ENCODE results near the gene PDE7B. TPM values are rescaled to one million over a fixed set of nuclear protein-coding genes. Genes with fewer than 3 reads are reported as not detected.

Gene PDE7B
- total RNA-seq, 2 experiments from 2014 or later, result 0.58 to 0.68 TPM

- TF ChIP-seq CTCF (IDR thresholded peaks at IDR 0.05), result no peak
- POLR2A ChIA-PET, result no interaction called here
- Mint-ChIP-seq H3K27me3 (peaks cover 6% of the 10 kb centered on the region), H3K4me3 (no peak overlapping the region), H3K36me3 (ENCODE audit: low read depth) (no peaks in the 10 kb centered on the region), H3K27ac (no peak overlapping the region), H3K9me3 (peaks cover 2% of the 10 kb centered on the region), H3K4me1 (ENCODE audit: low read depth) (no peaks in the 10 kb centered on the region)
- intact Hi-C loops (cut with micrococcal nuclease), result no loop called here
- ATAC-seq, result no peak
- no peak for DNase-seq
- CTCF ChIA-PET, result no interaction called here
Observed at GRCh38 chr6:136011475-136011874, 160.0 kb downstream of the PDE7B start.

DNA sequence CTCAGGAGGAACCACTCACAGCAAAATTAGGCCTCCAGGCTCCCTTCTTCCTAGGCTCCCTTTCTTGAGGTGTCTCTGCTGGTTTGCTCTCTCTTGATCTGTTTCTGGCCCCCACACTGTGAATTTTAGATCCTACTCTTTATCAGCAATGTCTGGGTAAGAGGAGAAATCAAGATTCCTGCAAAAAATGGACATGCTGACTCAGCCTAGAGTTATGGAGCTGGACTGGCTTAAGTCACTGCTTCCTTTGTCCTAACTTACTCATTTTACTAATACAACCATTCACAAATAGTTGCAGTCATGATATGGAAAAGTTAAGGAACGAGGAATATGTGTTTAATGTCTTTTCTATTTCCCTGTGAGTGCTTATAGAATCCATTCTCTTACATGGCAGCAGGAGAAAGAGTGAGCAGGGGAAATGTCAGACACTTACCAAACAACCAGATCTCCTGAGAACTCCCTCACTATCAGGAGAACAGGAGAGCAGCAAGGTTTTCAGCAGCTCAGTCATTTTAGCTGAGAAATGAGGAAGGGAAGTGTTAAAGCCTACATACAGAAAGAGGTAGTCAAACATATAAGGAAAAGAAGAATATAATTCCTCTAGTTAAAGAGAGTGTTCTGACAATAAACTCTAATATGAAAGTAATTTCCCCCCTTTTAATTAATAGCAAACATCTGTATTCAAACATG is 160.8 kb downstream of the PDE7B start:
- TF ChIP-seq CTCF (IDR thresholded peaks at IDR 0.05), result no peak
- POLR2A ChIA-PET, result no interaction called here
- CTCF ChIA-PET, result no interaction called here
- DNase-seq, result no peak
- Mint-ChIP-seq H3K9me3 (peaks cover 2% of the 10 kb centered on the region), H3K27me3 (peaks cover 6% of the 10 kb centered on the region), H3K27ac (no peak overlapping the region), H3K4me3 (no peak overlapping the region), H3K4me1 (ENCODE audit: low read depth) (no peaks in the 10 kb centered on the region), H3K36me3 (ENCODE audit: low read depth) (no peaks in the 10 kb centered on the region)
- intact Hi-C loops (cut with micrococcal nuclease), result no loop called here
- ATAC-seq, result no peak

GRCh38 chr6:136012943-136013342 is 161.4 kb downstream of the PDE7B start:
- H3K27me3 Mint-ChIP-seq, result peaks cover 6% of the 10 kb centered on the region
- no peak overlapping the region for H3K27ac Mint-ChIP-seq
- DNase-seq (no peak), ATAC-seq (no peak)
- no peaks in the 10 kb centered on the region for H3K4me1 Mint-ChIP-seq (ENCODE audit: low read depth)
- H3K9me3 Mint-ChIP-seq, result peaks cover 2% of the 10 kb centered on the region
- intact Hi-C loops (cut with micrococcal nuclease), result no loop called here
- no peak overlapping the region for H3K4me3 Mint-ChIP-seq
- CTCF ChIA-PET, result no interaction called here
- H3K36me3 Mint-ChIP-seq (ENCODE audit: low read depth), result no peaks in the 10 kb centered on the region
- POLR2A ChIA-PET, result no interaction called here
- TF ChIP-seq CTCF (IDR thresholded peaks at IDR 0.05), result no peak

GRCh38 chr6:136014454-136015437 is 163.2 kb downstream of the PDE7B start:
- H3K27ac Mint-ChIP-seq, result no peak overlapping the region
- no peak for TF ChIP-seq CTCF (IDR thresholded peaks at IDR 0.05)
- ChIA-PET CTCF (interaction anchor here (1.2 kb wide), 1 partner anchor 12 kb away, joined by 3 read pairs; no protein-coding TSS in a partner anchor), POLR2A (interaction anchor here (0.8 kb wide), 1 partner anchor 60 kb away, joined by 3 read pairs; no protein-coding TSS in a partner anchor)
- DNase-seq, result no peak
- no peaks in the 10 kb centered on the region for H3K4me1 Mint-ChIP-seq (ENCODE audit: low read depth)
- no peaks in the 10 kb centered on the region for H3K36me3 Mint-ChIP-seq (ENCODE audit: low read depth)
- H3K4me3 Mint-ChIP-seq, result no peak overlapping the region
- intact Hi-C loops (cut with micrococcal nuclease), result no loop called here
- no peaks in the 10 kb centered on the region for H3K9me3 Mint-ChIP-seq
- ATAC-seq, result no peak
- peaks cover 2% of the 10 kb centered on the region for H3K27me3 Mint-ChIP-seq

DNA sequence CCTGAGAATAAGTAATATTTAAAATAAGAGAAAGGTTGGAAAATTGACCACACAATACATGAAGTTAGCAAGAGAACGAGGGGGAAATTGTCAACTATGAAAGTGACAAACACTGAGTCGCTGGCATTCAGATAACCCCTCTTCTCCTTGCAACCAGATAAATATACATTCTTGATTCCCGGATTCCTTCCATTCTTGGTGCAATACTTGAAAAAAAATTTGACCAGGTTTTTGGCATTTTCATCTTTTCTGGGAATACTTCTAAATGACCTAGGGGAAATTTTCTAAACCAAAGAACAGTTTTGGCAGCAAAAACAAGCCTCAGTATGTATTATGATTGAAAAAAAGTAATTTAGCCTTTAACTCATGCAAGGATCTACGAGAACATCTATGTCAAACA is 164.0 kb downstream of the PDE7B start:
- Mint-ChIP-seq H3K9me3 (no peaks in the 10 kb centered on the region), H3K36me3 (ENCODE audit: low read depth) (no peaks in the 10 kb centered on the region), H3K4me3 (no peak overlapping the region), H3K27ac (no peak overlapping the region), H3K4me1 (ENCODE audit: low read depth) (no peaks in the 10 kb centered on the region), H3K27me3 (no peaks in the 10 kb centered on the region)
- POLR2A ChIA-PET, result interaction anchor here (0.8 kb wide), 1 partner anchor 61 kb away, joined by 3 read pairs; no protein-coding TSS in a partner anchor
- ATAC-seq (no peak), DNase-seq (no peak)
- intact Hi-C loops (cut with micrococcal nuclease), result no loop called here
- CTCF ChIA-PET, result no interaction called here
- TF ChIP-seq CTCF (IDR thresholded peaks at IDR 0.05), result no peak
